GM12875 (cell line): Measurements from ENCODE around the gene TXK.

Experiments used
- H3K4me3 ChIP-seq: one replicate; pipeline ENCODE4 v1.5.1; 2011; ENCODE audit warnings: low read depth, low read length, control low read depth
- CTCF ChIP-seq: IDR thresholded peaks from 2 replicates; pipeline ENCODE4 v1.5.1; 2011; ENCODE audit warnings: low read depth, mild to moderate bottlenecking, control low read depth, inconsistent platforms, low read length, moderate library complexity, borderline replicate concordance; ENCODE audit not compliant: insufficient read depth

TXK gene

GRCh38 chr4:48046059-48046458, 88.0 kb downstream of the TXK start:
- TF ChIP-seq CTCF, result no peak
- no peak overlapping the region for H3K4me3 ChIP-seq

- no peak overlapping the region for H3K4me3 ChIP-seq
- TF ChIP-seq CTCF, result no peak
Measured at GRCh38 chr4:48044298-48044697, 89.8 kb downstream of the TXK start.

- H3K4me3 ChIP-seq, result no peak overlapping the region
- no peak for TF ChIP-seq CTCF
Measured at GRCh38 chr4:48043504-48043903, 90.5 kb downstream of the TXK start.

- no peak overlapping the region for H3K4me3 ChIP-seq
- no peak for TF ChIP-seq CTCF
Measured at GRCh38 chr4:48042979-48043461, 91.0 kb downstream of the TXK start.

- no peak for TF ChIP-seq CTCF
Measured at GRCh38 chr4:48041535-48042137, 92.4 kb downstream of the TXK start.

GRCh38 chr4:48039561-48039960, 94.5 kb downstream of the TXK start:
- no peak overlapping the region for H3K4me3 ChIP-seq
- no peak for TF ChIP-seq CTCF

More at GRCh38 chr4:48041535-48042137, 92.4 kb downstream of the TXK start:
- no peak overlapping the region for H3K4me3 ChIP-seq

GRCh38 chr4:48038666-48039065, 95.4 kb downstream of the TXK start:
- H3K4me3 ChIP-seq, result no peak overlapping the region
- no peak for TF ChIP-seq CTCF
